ENCODE measurements around the gene GPR62.
"Not testable (repeated sequence)": the region's sequence is repeated elsewhere in the genome, so short reads cannot be mapped to it uniquely, and the experiment has no call there.

Gene GPR62

DNA sequence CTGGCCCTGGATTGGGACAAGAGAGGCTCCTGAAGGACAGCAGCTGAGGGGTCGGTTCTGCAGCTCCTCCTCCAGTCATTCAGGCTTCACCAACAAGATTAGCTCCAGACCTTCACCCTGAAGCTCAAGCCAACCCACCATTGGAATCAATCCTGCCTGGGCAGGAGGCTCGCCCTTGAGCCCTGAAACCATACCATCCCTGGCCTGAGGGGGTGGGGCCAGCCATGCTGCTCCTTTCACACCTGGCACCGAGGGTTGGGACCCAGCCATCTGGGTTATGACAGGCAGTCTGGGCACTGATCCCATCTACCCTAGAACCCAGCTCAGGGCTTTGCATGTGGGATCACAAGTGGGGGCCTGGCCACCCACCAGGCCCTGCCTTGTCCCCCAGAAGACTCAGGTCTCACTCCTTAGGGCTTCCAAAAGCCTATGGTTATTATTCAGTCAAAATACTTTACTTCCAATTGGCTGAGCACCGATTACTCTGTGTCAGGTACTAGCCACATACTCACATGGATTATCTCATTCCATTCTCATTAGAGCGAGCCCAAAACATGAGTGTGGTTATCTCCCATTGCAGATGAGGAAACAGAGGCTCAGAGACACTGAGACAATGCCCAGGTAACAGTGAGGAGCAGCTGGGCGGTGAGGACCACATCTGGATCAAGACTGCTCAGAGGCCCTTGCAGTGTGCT lies 15.6 kb downstream of the GPR62 start:
- DNase-seq (ENCODE audit: low read depth in 2 of 2): no peak

- no peak for DNase-seq (ENCODE audit: low read depth in 2 of 2)
Observed at GRCh38 chr3:51971350-51971749, 16.2 kb downstream of the GPR62 start.

GRCh38 chr3:51974277-51974962 lies 19.2 kb downstream of the GPR62 start:
- no peak for DNase-seq (ENCODE audit: low read depth in 2 of 2)

- peak; percentile 55 to 57 for DNase-seq (ENCODE audit: low read depth in 2 of 2)
Observed at GRCh38 chr3:51974963-51975851, 20.0 kb downstream of the GPR62 start, which contains the start of gene ABHD14A. ABHD14A (plus strand) TSS chr3:51975064; CDS start chr3:51975136, 72 bp downstream.

DNA sequence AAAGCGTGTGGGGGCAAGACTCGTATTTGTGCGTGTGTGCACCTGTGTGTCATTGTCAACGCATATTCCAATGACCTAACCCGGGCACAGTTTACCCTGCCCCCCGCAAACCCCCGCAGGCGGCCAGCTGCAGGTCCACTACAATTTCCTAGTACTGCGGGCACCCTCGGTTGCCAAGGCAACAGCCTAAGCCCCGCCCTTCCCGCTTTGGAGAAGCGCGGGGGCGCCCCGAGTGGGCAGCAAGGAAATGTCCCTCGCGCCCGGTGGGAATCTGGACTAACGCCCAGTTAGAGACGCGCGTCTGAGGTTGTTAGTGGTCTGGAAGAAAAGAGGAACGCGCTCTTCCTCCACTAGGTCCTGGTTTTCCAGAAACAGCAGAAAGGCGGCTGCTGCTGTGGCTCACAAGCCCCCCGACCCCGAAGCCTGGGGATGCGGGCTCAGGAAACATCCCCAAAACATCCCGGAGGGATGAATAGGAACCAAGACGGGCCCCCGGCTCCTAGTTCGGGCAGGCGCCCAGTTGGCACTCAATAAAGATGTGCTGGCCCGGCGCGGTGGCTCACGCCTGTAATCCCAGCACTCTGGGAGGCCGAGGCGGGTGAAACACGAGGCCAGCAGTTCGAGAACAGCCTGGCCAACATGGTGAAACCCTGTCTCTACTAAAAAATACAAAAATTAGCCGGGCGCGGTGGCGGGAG lies 20.8 kb downstream of the GPR62 start:
- no peak for DNase-seq (ENCODE audit: low read depth in 2 of 2)

GRCh38 chr3:51977446-51978142 lies 22.4 kb downstream of the GPR62 start:
- DNase-seq (ENCODE audit: low read depth in 2 of 2): no peak

GRCh38 chr3:51978143-51978502 lies 22.9 kb downstream of the GPR62 start:
- DNase-seq (ENCODE audit: low read depth in 2 of 2): no peak

DNA sequence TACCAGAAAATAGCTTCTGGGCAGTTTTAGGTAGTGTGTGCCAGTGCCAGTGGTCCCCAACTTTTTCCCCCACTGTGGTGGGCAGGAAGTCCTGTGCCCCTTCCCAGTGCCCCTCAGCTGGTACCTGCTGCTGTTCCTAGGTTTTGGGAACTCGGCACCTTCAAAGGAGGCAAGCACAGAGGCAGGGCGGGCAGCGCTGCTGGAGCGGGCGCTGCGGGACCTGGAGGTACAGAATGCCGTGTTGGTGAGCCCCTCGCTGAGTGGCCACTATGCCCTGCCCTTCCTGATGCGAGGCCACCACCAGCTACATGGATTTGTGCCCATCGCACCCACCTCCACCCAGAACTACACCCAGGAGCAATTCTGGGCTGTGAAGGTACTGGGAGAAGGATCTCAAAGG lies 25.1 kb downstream of the GPR62 start:
- no peak for DNase-seq (ENCODE audit: low read depth in 2 of 2)

- no peak for DNase-seq (ENCODE audit: low read depth in 2 of 2)
Observed at GRCh38 chr3:51982352-51982837, 27.2 kb downstream of the GPR62 start.

GRCh38 chr3:51982838-51983577 lies 27.8 kb downstream of the GPR62 start, which contains the start of gene ACY1:
ACY1 (plus strand) TSS chr3:51983535; CDS start chr3:51984065, 530 bp downstream.
- peak; percentile 71 to 75 for DNase-seq (ENCODE audit: low read depth in 2 of 2)

- no peak for DNase-seq (ENCODE audit: low read depth in 2 of 2)
Observed at GRCh38 chr3:51983578-51984268, 28.5 kb downstream of the GPR62 start.

DNA sequence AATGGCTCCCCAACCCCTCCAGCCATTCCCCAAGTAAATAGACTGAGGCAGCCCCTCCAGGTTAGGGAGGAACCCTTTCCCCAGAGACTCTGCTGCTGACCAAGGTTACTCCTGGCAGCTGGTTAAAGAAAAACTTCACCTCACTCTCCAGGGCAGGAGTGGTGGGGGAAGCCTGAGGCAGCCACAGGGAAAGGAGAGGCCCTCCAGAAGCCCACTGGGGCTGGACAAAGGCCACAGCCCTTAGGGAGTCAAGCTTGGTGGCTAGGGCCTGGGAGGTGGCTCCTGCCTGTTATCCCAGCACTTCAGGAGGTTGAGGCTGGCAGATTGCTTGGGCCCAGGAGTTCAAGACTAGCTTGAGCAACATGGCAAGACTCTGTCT lies 29.1 kb downstream of the GPR62 start:
- no peak for DNase-seq (ENCODE audit: low read depth in 2 of 2)

- no peak for DNase-seq (ENCODE audit: low read depth in 2 of 2)
Observed at GRCh38 chr3:51985063-51985462, 29.9 kb downstream of the GPR62 start.

GRCh38 chr3:51986010-51986947 lies 31.1 kb downstream of the GPR62 start:
- DNase-seq (ENCODE audit: low read depth in 2 of 2): no peak

GRCh38 chr3:51987568-51987967 lies 32.4 kb downstream of the GPR62 start:
- DNase-seq (ENCODE audit: low read depth in 2 of 2): no peak

DNA sequence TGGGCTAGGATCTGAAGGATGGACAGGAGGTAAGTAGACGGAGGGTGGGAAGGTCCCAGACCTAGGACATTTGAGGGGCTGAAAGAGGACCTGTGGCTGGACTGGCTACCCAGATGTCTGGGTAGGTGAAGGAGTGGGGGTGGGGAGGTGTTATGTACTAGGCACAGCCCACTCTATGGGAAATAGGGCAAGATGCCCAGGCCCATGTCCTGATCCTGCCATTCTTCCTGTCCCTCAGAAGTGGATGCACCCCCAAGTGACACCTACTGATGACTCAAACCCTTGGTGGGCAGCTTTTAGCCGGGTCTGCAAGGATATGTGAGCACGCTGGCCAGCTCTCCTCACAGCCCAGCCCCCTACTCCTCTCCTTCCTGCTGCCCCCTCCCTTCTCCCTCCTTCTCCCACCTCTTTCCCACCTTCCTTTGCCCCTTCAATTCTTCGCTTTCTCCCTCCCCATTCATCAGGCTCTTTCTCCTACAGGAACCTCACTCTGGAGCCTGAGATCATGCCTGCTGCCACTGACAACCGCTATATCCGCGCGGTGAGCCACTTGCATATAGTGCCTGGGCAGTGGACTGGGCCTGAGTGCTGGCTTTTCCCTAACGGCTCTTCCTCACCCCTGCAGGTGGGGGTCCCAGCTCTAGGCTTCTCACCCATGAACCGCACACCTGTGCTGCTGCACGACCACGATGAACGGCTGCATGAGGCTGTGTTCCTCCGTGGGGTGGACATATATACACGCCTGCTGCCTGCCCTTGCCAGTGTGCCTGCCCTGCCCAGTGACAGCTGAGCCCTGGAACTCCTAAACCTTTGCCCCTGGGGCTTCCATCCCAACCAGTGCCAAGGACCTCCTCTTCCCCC lies 33.3 kb downstream of the GPR62 start:
- no peak for DNase-seq (ENCODE audit: low read depth in 2 of 2)

DNA sequence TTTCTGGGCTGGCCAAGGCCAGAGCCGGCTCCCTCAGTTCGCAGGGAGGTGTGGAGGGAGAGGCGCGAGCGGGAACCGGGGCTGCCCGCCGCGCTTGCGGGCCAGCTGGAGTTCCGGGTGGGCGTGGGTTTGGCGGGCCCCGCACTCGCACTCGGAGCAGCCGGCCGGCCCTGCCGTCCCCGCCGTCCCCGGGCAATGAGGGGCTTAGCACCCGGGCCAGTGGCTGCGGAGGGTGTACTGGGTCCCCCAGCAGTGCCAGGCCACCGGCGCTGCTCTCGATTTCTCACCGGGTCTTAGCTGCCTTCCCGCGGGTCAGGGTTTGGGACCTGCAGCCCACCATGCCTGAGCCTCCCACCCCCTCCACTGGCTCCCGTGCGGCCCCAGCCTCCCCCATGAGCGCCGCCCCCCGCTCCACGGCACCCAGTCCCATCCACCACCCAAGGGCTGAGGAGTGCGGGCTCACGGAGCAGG lies 35.4 kb downstream of the GPR62 start:
- DNase-seq (ENCODE audit: low read depth in 2 of 2): not testable (repeated sequence)

Measured in stimulated activated CD8-positive, alpha-beta memory T cell treated with anti-CD3 and anti-CD28 coated beads, Interleukin-2, amount 100 ng/mL, for 48 hours (primary cell).